Measurements from ENCODE around the gene CYSLTR2. TPM values are rescaled to one million over a fixed set of nuclear protein-coding genes. Genes with fewer than 3 reads are reported as not detected.

Gene CYSLTR2
- total and polyA plus RNA-seq, 2 of the 8 experiments (the other 6 are each of a cell fraction or from before 2014, with no cell fraction given): not detected

GRCh38 chr13:48626726-48627451 lies 26.8 kb upstream of the CYSLTR2 start (continued):
- no peak for TF ChIP-seq SIN3A (conservative IDR thresholded peaks at IDR 0.05 in 1 of 2, IDR thresholded peaks at IDR 0.05 in 1 of 2; ENCODE audit: low read depth in 1 of 2, low read length in 2 of 2)
- TF ChIP-seq TAF7 (optimal IDR thresholded peaks at IDR 0.05; ENCODE audit: borderline replicate concordance, low read depth, low read length): no peak
